NCI-H146 (cell line): ENCODE measurements around the gene CALHM4.

Experiments
- DNase-seq: peaks from one replicate; lab custom pipeline; 2025; lab: John Stamatoyannopoulos, UW

The CALHM4 gene

GRCh38 chr6:116553451-116553850 is at the start of gene CALHM4:
TSS of gene CALHM4 (plus strand) at chr6:116553751. CDS start at chr6:116553794, 43 bp downstream.
- no peak for DNase-seq

GRCh38 chr6:116507324-116507723 is 46.2 kb upstream of the CALHM4 start:
- DNase-seq, result no peak

- DNase-seq, result no peak
Measured at GRCh38 chr6:116508527-116508926, 45.0 kb upstream of the CALHM4 start.

GRCh38 chr6:116511424-116512110 is 42.0 kb upstream of the CALHM4 start, which contains the start of gene CALHM5:
TSS of gene CALHM5 (plus strand) at chr6:116511639. CDS start at chr6:116511697, 58 bp downstream.
- DNase-seq, result peak; percentile 27

- no peak for DNase-seq
Measured at GRCh38 chr6:116512111-116512559, 41.4 kb upstream of the CALHM4 start.

DNA sequence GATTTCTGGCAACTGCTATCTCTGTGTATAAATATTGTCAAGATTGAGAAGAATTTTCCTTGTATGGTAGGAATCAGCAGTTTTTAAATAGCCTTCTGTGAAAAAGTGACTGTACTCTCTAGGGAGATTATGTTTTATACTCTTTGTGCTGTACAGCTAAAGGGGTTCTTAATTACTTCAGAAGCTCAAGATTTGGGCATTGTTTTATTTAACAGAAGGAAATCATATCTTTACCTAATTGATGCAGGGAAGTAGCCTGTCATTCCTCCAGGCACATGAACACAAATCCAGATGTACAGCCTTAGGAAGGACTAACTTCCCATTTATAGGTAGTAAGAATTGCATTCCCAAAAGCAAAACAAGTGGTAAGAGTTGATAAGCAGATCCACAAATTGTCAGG is 40.8 kb upstream of the CALHM4 start:
- no peak for DNase-seq

DNA sequence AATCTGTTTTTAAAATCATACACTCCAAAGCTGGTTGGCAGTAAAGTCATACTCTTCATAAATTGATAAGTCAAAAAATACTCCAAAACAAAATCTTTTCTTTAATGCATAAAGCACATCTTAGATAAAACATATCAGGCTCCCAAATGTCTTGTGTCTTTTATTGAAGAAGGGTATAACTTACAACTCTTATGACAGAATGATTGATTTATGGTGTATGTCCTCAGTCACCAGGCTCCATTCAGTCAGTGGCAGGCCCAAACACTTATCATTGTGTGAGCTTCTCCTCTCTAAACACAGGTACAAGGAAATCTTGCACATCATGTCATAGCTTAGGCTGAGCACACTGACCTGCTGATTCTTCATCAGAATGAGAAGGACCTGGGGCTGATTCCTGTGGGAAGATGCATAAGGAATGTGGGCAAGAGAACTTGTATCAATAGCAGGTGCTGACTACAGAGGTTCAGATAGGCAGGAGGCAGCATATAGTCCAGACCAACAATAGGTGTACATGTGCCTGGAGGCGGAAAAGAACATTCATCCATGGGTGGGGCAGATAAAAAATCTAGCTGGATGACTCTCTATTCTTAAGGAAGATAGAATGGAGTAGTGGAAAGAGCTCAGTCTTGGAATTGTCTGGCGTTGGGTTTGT is 40.2 kb upstream of the CALHM4 start:
- DNase-seq, result no peak

DNA sequence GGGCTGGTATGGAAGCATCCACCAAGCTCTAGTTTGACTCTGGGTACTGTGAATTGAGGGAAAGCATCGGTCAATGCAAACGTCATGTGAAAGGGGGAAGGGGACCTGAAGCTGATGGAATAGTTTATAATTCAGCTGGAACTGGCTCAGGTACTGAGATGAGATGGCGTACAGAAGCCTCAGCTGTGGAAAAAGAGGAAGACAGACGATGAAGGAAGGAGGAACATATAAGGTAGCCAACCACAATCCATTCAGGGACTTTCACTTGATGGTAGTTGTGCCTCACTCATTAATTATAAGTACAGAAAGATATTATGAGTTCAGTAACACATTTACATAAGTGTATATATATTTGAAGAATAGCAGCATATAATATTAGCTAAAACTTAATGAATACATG is 39.4 kb upstream of the CALHM4 start:
- DNase-seq, result no peak

GRCh38 chr6:116515141-116515540 is 38.4 kb upstream of the CALHM4 start:
- DNase-seq, result no peak

- DNase-seq, result no peak
Measured at GRCh38 chr6:116518621-116519368, 34.8 kb upstream of the CALHM4 start.

DNA sequence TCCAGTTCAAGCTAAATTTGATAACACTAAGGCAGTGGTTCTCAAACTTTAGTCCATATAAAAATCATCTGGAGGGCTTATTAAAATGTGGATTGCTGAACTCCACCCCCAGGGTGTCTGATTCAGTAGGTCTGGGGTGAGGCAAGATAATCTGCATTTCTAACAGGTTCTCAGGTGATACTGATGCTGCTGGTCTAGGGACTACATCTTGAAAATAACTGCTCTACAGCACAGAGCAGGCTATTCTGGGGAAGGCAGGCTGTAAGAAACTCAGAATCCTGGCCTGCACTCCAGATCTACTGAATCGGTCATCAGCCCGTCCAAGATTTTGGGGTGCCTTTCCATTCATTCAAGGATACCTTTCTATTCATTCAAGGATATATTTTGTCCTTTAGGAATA is 30.7 kb upstream of the CALHM4 start:
- DNase-seq, result no peak

DNA sequence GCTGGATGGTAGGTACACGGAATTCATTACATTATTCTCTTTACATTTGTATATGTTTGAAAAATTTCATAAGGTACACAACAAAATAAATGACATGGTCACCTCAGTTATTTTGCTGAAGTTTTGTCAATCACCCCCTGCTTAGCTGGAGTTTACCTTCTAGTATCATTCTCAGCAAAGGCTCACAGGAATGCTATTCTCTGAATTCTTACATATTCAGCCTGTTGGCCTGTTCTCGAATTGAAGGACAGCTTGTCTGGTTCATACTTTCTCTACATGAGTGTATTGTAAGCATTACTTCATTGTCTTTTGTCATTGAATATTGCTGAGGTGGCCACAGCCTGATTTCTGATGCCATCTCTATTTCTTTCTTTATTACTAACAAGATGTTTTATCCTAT is 29.3 kb upstream of the CALHM4 start:
- DNase-seq, result no peak

GRCh38 chr6:116528133-116528532 is 25.4 kb upstream of the CALHM4 start:
- DNase-seq, result no peak

DNA sequence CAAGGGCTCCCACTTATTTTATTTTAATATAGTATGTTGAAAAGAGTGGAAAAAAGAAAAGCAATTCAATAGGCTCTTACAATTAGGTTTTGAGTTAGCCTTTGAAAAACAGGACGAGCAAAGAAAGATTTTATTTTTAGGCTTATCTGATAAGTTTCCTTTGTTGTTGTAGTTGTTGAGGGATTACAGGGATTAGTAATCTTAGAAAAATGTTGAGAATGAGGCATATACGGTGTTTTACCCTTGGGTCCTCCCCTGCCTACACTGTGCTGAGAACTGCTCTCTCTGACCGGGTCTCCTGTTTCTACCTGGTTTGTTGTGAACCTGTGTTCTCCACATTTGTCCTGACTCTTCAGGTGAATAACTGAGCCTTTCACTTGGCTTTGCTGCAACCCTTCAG is 24.8 kb upstream of the CALHM4 start:
- no peak for DNase-seq

GRCh38 chr6:116529466-116530290 is 23.9 kb upstream of the CALHM4 start:
- no peak for DNase-seq

DNA sequence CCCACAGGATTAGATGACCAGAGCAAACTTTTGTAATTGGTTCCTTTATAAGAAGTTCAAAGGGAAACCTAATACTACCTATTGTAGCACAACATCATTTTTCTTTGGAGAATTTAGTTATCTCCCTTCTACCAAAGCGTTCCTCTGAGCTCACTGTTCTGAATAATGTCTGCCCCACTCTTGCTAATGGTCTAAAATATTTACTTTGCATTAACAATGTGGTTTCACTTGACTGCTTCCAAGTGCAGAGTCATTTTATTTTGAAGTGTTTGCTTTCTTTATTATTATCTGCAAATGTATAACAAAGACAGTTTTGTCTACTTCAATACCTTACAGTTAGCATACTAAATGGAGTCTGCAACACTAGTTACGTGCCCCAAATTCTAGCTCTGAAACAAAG is 23.1 kb upstream of the CALHM4 start:
- DNase-seq, result peak; percentile 56

DNA sequence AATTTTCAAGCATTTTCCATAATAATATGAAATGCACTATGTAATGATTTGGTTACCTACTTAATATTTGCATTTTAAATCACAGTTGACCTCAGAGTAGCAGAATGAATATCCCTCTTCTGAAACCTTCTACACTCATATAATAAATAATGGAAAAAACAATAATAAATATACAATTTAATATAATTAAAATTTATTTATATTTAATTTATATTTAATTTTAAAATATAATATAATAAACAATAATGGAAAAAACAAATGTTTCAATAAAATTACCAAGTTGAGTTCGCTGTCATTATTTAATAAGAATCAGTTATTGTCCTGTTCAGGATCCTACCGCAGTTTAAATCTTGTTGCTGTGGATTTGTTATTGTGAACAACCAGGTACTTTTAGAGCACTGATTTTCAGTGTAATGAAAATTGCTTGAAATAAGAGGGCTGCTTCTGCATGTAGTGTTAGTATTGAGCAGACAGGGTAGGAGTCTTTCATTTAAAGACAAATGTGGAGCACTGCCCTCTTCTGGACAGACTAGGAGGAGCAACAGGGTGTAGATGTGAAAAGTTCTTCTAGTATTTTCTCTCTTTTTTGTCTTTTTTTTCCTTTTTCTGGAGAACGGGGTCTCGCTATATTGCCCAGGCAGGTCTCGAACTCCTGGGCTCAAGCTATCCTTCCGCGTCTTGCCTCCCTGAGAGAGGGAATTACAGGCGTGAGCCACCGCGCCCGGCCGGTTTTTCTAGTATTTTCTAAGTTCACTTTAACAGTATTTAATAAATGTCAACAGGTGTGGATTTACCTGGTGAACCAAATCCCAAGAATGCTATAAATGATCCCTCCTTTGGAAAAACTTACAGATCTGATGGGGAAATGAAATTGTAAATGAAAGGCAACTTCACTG is 21.6 kb upstream of the CALHM4 start:
- DNase-seq, result peak; percentile 22

GRCh38 chr6:116533233-116533957 is 20.2 kb upstream of the CALHM4 start:
- DNase-seq, result peak; percentile 10

GRCh38 chr6:116535109-116535508 is 18.4 kb upstream of the CALHM4 start:
- no peak for DNase-seq

DNA sequence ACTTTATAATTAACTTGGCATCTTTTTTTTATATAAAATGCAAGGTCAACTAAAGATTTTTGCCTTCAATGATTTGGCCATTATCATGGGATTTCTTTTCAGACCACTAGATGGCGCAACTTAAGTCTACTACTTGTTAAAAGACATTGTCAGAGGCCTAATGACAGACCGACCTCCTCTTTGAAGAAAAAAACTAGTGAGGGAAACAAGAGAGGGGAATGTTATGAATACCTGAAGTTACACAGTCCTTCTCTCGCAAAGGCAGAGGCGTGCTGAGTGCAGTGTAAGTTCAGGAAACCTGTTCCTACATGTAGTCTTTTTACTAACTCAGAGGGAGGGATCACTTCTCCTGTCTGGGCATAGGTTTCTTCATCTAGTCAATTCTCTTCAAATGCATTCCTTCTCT is 17.3 kb upstream of the CALHM4 start:
- DNase-seq, result peak; percentile 58
